Thymus (tissue), 11 donors: ENCODE results near the gene APBB2. TPM values are rescaled to one million over a fixed set of nuclear protein-coding genes. Genes with fewer than 3 reads are reported as not detected.
"Not testable (repeated sequence)": the region's sequence is repeated elsewhere in the genome, so short reads cannot be mapped to it uniquely, and the experiment has no call there.

ENCODE experiments used
- DNase-seq, 9 donors: peaks; one replicate each; pipeline ENCODE4 v3.0.0-alpha.2; 2013; ENCODE audit warnings: low spot score in 9 of 9, low read depth in 6 of 9, missing footprints in 1 of 9
- H3K27ac ChIP-seq, 2 donors: one replicate each; pipeline ENCODE4 v1.5.1; 2013; ENCODE audit warnings: control low read depth in 1 of 2, low read depth in 1 of 2, low read length in 1 of 2, mild to moderate bottlenecking in 1 of 2, moderate library complexity in 1 of 2
- H3K27me3 ChIP-seq, 2 donors: one replicate each; pipeline ENCODE4 v1.5.1; 2013; ENCODE audit warnings: low read length in 1 of 2; ENCODE audit not compliant: control insufficient read depth in 2 of 2, insufficient read depth in 1 of 2
- H3K36me3 ChIP-seq, 2 donors: one replicate each; pipeline ENCODE4 v1.5.1; 2013; ENCODE audit warnings: low read length in 1 of 2, mild to moderate bottlenecking in 1 of 2, moderate library complexity in 1 of 2; ENCODE audit not compliant: control insufficient read depth in 2 of 2, insufficient read depth in 2 of 2
- H3K4me1 ChIP-seq, 2 donors: one replicate each; pipeline ENCODE4 v1.5.1; 2013; ENCODE audit warnings: low read length in 2 of 2; ENCODE audit not compliant: control insufficient read depth in 2 of 2, insufficient read depth in 2 of 2
- H3K4me3 ChIP-seq, 2 donors: one replicate each; pipeline ENCODE4 v1.5.1; 2013; ENCODE audit warnings: low read length in 2 of 2, control low read depth in 1 of 2, mild to moderate bottlenecking in 1 of 2
- H3K9me3 ChIP-seq, 2 donors: one replicate each; pipeline ENCODE4 v1.5.1; 2013; ENCODE audit warnings: low read length in 1 of 2, mild to moderate bottlenecking in 1 of 2; ENCODE audit not compliant: control insufficient read depth in 2 of 2, insufficient read depth in 1 of 2
- WGBS: extraction: QIAGEN DNeasy Blood & Tissue Kit; methylation state at CpG from one replicate; pipeline ENCODE4 v1.1.7; 2013; 5-methylcytosine and 5-hydroxymethylcytosine counted together
- polyA plus RNA-seq: library from polyadenylated mRNA; stranded (reverse); fragments of 200-250 nt; gene quantifications from one replicate; pipeline ENCODE4 v1.2.3, GENCODE V29; 2013
- total RNA-seq: library from RNA; stranded (reverse); fragments of 120-200 nt; gene quantifications from one replicate; pipeline ENCODE4 v1.2.4, GENCODE V29; 2013
- donor health status: healthy.

Gene APBB2
- total and polyA plus RNA-seq, 2 donors = 10.0 to 20.2 TPM

- WGBS = 96% methylated on average over 5 of the region's 5 CpGs
Observed at GRCh38 chr4:41065434-41066006, 148.8 kb downstream of the APBB2 start.

GRCh38 chr4:41064953-41065352, 149.4 kb downstream of the APBB2 start:
- H3K27ac ChIP-seq = no peak overlapping the region
- no peak overlapping the region for H3K4me3 ChIP-seq
- no peak for DNase-seq
- H3K4me1 ChIP-seq = no peaks in the 10 kb centered on the region
- 91% methylated on average over 3 of the region's 3 CpGs for WGBS
- no peaks in the 10 kb centered on the region for H3K9me3 ChIP-seq
- no peaks in the 10 kb centered on the region for H3K36me3 ChIP-seq
- H3K27me3 ChIP-seq = no peaks in the 10 kb centered on the region

More at GRCh38 chr4:41065434-41066006, 148.8 kb downstream of the APBB2 start:
- Histone ChIP-seq H3K9me3 (no peaks in the 10 kb centered on the region), H3K27ac (no peak overlapping the region), H3K36me3 (no peaks in the 10 kb centered on the region), H3K27me3 (no peaks in the 10 kb centered on the region), H3K4me3 (no peak overlapping the region), H3K4me1 (no peaks in the 10 kb centered on the region)
- no peak for DNase-seq

DNA sequence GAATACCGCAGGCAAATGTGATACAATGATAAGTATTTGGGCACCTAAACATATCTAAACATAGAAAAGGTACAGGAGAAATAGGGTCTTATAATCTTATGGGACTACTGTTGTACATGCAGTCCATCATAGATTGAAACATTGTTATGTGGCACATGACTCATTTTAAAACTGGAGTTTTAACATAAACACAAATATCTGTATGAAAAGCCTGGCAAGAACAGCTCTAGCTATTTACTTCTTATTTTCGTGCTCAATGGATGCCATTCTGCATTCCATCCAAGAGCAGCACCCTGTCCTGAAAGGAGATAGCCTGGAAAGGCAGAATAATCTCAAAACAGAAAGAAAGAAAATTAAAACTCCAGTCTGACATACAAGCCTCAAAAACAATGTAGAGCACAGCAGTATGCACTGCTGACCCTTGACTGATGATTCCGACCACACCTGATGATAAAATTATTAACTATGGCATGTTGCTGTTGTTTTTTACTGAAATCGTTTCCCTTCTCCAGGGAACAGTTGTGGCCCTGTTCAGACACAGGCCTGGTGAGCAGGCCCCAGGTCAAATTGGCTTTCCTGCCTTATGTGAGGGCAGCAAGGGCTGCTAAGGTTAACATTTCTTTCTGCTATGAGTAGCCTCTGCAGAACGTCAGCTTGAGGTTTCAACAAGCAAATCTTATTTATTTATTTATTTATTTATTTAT, 152.7 kb downstream of the APBB2 start:
- no peak overlapping the region for H3K27ac ChIP-seq
- WGBS = 82% methylated on average over 5 of the region's 5 CpGs
- peaks cover 0 to 3% of the 10 kb centered on the region in 2 donors for H3K9me3 ChIP-seq
- no peak overlapping the region for H3K4me3 ChIP-seq
- H3K4me1 ChIP-seq = no peaks in the 10 kb centered on the region
- no peak for DNase-seq
- no peaks in the 10 kb centered on the region for H3K27me3 ChIP-seq
- H3K36me3 ChIP-seq = no peaks in the 10 kb centered on the region

- peaks cover 0 to 3% of the 10 kb centered on the region in 2 donors for H3K9me3 ChIP-seq
- peak overlapping the region in 1 of 2 donors; percentile 31 for H3K27ac ChIP-seq
- H3K27me3 ChIP-seq = no peaks in the 10 kb centered on the region
- no peak overlapping the region for H3K4me3 ChIP-seq
- 88% methylated on average over 12 of the region's 12 CpGs for WGBS
- no peaks in the 10 kb centered on the region for H3K4me1 ChIP-seq
- no peak for DNase-seq
- no peaks in the 10 kb centered on the region for H3K36me3 ChIP-seq
Observed at GRCh38 chr4:41060352-41061334, 153.7 kb downstream of the APBB2 start.

- not testable (repeated sequence) for H3K4me1 ChIP-seq
- 95% methylated on average over 9 of the region's 9 CpGs for WGBS
Observed at GRCh38 chr4:41059411-41059810, 154.9 kb downstream of the APBB2 start.

DNA sequence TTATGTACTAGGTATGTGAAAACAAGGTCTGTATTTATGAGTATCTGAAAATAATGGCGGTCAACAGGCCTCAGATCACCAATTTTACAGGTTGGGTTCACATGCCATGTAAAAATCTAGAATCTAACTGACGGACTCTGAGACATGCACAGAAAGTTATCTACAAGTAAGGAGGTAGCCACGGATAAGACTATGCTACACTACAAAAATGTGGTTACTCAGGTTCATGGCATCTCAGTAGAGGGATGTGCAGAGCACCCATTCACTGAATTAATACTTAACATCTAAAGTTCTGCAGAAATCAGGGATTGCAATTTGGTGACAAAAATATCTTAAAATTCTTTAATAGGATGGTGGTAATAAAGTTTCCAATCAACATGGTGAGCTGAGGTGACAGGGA, 155.9 kb downstream of the APBB2 start:
- no peaks in the 10 kb centered on the region for H3K36me3 ChIP-seq
- peaks cover 0 to 3% of the 10 kb centered on the region in 2 donors for H3K9me3 ChIP-seq
- H3K27me3 ChIP-seq = no peaks in the 10 kb centered on the region
- no peak overlapping the region for H3K27ac ChIP-seq
- DNase-seq = no peak
- H3K4me3 ChIP-seq = no peak overlapping the region
- WGBS = 97% methylated on average over 3 of the region's 3 CpGs
- no peaks in the 10 kb centered on the region for H3K4me1 ChIP-seq

More at GRCh38 chr4:41059411-41059810, 154.9 kb downstream of the APBB2 start:
- not testable (repeated sequence) for H3K27me3 ChIP-seq, H3K27ac ChIP-seq, H3K36me3 ChIP-seq, H3K9me3 ChIP-seq, H3K4me3 ChIP-seq, DNase-seq

DNA sequence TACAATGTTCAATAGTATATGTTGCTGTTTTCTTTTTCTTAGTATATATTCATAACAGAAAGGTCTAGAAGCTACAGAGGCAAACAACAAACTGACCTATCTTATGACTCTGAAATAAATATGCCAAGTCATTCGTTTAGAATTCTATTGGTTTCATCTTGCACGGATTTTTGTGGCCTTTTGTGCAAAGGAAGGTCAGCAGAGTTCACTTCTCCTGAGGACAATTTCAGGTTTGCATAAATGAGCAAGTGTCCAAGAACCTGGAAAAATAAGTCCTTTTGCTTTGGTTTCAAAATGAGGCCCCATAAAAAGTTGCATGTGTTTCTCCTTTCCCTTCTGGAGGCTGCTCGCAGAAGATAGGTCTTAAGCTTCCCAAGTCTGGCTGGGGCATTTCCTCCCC, 156.9 kb downstream of the APBB2 start:
- peaks cover 0 to 3% of the 10 kb centered on the region in 2 donors for H3K9me3 ChIP-seq
- no peaks in the 10 kb centered on the region for H3K27me3 ChIP-seq
- WGBS = 88% methylated on average over 3 of the region's 3 CpGs
- H3K27ac ChIP-seq = no peak overlapping the region
- no peaks in the 10 kb centered on the region for H3K36me3 ChIP-seq
- no peak for DNase-seq
- no peaks in the 10 kb centered on the region for H3K4me1 ChIP-seq
- H3K4me3 ChIP-seq = no peak overlapping the region

- H3K36me3 ChIP-seq = no peaks in the 10 kb centered on the region
- H3K9me3 ChIP-seq = no peaks in the 10 kb centered on the region
- no peak overlapping the region for H3K4me3 ChIP-seq
- H3K27ac ChIP-seq = no peak overlapping the region
- DNase-seq = no peak
- 96% methylated on average over 5 of the region's 5 CpGs for WGBS
- H3K4me1 ChIP-seq = no peaks in the 10 kb centered on the region
- no peaks in the 10 kb centered on the region for H3K27me3 ChIP-seq
Observed at GRCh38 chr4:41052287-41052686, 162.1 kb downstream of the APBB2 start.
